ENCODE results near the gene LIPE. TPM values are rescaled to one million over a fixed set of nuclear protein-coding genes. Genes with fewer than 3 reads are reported as not detected.

Gene LIPE
- total and polyA plus RNA-seq, 7 donors: 1.6 to 48.0 (median 7.5) TPM

DNA sequence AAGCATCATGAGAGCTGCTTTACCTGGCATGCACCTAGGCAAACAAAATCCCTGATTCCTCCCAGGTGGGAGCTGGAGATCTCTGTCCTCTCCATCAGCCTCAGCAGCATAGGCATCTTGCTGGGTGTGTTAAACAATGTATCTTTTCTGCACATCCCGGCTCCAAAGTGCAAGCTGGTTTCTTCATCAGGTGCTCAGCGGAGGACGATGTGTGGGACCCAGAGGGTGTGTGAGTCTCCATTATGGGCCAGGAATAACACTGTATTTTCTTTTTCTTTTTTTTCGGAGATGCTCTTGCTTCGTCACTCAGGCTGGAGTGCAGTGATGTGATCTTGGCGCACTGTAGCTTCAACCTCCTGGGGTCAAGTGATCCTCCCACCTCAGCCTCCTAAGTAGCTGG, 47.0 kb downstream of the LIPE start:
- peaks cover 0 to 16% (median 0%) of the 10 kb centered on the region in 3 donors for H3K27me3 ChIP-seq

DNA sequence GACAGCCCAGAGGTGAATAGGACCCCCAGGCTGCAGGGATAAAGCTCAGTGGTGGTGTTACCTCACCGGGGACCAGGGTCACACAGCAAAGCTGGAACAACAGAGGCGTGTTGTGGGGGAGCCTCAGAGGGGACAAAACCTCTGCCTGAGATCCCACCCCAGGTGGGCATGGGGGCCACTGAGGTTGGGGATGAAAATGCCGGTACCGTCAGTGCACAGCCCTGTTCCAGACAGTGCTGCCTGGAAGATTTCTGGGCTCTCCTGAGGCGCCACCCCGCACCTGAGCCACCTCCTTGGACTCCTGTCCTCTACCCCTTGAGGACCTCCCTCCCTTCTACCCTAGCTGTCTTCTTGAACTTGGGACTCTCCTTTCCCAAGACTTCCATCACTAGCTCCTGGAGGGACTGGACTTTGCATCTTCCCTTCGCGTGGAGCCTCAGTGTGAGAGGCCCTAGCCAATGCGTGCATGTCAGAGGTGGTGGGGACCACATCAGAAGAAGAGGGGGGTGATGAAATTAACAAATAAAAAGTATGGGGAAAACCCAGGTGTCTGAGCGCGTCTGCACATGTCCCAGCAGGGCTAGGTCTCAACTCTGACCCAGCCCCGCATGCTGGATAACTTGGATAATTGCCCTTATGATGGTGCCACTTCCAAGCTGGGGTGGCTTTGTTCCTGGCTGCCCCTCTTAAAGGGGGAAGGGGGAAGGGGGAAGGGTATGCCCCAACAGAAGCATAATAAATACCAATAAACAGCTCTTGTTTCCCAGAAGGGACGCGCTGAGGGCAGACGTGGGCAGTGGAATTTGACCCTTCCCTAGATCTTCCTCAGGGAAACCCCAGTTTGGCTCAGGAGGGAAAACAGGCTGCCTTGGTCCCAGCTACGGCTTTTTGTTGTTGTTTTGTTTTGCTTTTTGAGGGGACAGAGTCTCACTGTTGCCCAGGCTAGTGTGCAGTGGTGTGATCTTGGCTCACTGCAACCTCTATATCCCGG, 48.7 kb downstream of the LIPE start:
- DNase-seq: no peak
- no peak overlapping the region for H3K4me3 ChIP-seq

More for the DNA sequence above, 47.0 kb downstream of the LIPE start:
- no peaks in the 10 kb centered on the region for H3K9me3 ChIP-seq
- H3K27ac ChIP-seq: no peak overlapping the region
- TF ChIP-seq POLR2A (IDR thresholded peaks at IDR 0.05) (no peak), POLR2AphosphoS5 (IDR thresholded peaks at IDR 0.05) (no peak), EP300 (IDR thresholded peaks at IDR 0.05) (no peak)
- TF ChIP-seq, protein P1, sequence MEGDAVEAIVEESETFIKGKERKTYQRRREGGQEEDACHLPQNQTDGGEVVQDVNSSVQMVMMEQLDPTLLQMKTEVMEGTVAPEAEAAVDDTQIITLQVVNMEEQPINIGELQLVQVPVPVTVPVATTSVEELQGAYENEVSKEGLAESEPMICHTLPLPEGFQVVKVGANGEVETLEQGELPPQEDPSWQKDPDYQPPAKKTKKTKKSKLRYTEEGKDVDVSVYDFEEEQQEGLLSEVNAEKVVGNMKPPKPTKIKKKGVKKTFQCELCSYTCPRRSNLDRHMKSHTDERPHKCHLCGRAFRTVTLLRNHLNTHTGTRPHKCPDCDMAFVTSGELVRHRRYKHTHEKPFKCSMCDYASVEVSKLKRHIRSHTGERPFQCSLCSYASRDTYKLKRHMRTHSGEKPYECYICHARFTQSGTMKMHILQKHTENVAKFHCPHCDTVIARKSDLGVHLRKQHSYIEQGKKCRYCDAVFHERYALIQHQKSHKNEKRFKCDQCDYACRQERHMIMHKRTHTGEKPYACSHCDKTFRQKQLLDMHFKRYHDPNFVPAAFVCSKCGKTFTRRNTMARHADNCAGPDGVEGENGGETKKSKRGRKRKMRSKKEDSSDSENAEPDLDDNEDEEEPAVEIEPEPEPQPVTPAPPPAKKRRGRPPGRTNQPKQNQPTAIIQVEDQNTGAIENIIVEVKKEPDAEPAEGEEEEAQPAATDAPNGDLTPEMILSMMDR (IDR thresholded peaks at IDR 0.05): no peak
- intact Hi-C loops (cut with DNase I): no loop called here
- 70 to 82% methylated on average over 6 of the region's 6 CpGs for WGBS, 2 donors
- no peak overlapping the region for H3K4me3 ChIP-seq
- H3K4me1 ChIP-seq: no peaks in the 10 kb centered on the region
- DNase-seq: no peak
- peaks cover 0 to 16% (median 3%) of the 10 kb centered on the region in 4 donors for H3K36me3 ChIP-seq

DNA sequence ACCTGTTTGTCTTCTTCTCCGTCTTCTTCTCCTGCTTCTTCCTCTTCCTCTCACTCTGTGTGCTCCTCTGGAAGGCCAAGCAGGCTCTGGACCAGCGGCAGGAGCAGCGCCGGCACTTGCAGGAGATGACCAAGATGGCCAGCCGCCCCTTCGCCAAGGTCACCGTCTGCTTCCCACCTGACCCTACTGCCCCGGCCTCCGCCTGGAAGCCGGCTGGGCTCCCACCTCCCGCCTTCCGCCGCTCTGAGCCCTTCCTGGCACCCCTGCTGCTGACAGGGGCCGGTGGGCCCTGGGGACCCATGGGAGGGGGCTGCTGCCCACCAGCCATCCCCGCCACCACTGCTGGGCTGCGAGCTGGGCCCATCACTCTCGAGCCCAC, 51.0 kb downstream of the LIPE start:
- DNase-seq: no peak
- Histone ChIP-seq H3K4me3 (no peak overlapping the region), H3K9me3 (no peaks in the 10 kb centered on the region), H3K4me1 (no peaks in the 10 kb centered on the region), H3K27me3 (no peaks in the 10 kb centered on the region), H3K27ac (no peak overlapping the region), H3K36me3 (peaks cover 0 to 46% (median 6%) of the 10 kb centered on the region in 4 donors)
- no peak for TF ChIP-seq POLR2A (IDR thresholded peaks at IDR 0.05)
- WGBS, 2 donors: 95 to 96% methylated on average over 17 of the region's 17 CpGs
- intact Hi-C loops (cut with DNase I): no loop called here

More for the DNA sequence above, 48.7 kb downstream of the LIPE start:
- H3K9me3 ChIP-seq: no peaks in the 10 kb centered on the region
- H3K27ac ChIP-seq: no peak overlapping the region
- no peak for TF ChIP-seq EP300 (IDR thresholded peaks at IDR 0.05)
- TF ChIP-seq POLR2AphosphoS5 (IDR thresholded peaks at IDR 0.05): no peak
- TF ChIP-seq, protein P1 (IDR thresholded peaks at IDR 0.05): no peak
- no peak for TF ChIP-seq POLR2A (IDR thresholded peaks at IDR 0.05)
- WGBS, 2 donors: 60 to 74% methylated on average over 17 of the region's 17 CpGs
- H3K36me3 ChIP-seq: peaks cover 0 to 27% (median 5%) of the 10 kb centered on the region in 4 donors
- intact Hi-C loops (cut with DNase I): no loop called here
- H3K4me1 ChIP-seq: no peaks in the 10 kb centered on the region
- peaks cover 0 to 8% (median 0%) of the 10 kb centered on the region in 3 donors for H3K27me3 ChIP-seq

DNA sequence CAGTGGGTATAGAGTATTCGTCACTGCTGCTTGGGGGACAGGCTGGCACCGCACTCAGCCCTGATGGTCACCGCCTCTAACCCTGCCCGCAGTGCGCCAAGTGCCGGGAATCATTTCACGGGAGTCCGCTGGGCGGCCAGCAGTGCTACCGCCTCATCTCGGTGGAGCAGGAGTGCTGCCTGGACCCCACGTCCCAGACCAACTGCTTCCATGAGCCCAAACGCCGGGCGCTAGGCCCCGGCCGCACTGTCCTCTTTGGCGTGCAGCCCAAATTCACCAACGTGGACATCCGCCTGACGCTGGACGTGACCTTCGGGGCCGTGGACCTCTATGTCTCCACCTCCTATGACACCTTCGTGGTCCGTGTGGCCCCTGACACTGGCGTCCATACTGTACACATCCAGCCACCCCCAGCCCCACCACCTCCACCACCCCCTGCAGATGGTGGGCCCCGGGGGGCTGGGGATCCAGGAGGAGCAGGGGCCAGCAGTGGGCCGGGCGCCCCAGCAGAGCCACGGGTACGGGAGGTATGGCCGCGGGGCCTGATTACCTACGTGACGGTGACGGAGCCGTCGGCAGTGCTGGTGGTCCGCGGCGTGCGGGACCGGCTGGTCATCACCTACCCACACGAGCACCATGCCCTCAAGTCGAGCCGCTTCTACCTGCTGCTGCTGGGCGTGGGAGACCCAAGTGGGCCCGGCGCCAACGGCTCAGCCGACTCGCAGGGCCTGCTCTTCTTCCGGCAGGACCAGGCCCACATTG, 51.6 kb downstream of the LIPE start:
- H3K4me1 ChIP-seq: no peaks in the 10 kb centered on the region
- no peak for DNase-seq
- H3K27me3 ChIP-seq: no peaks in the 10 kb centered on the region
- H3K4me3 ChIP-seq: no peak overlapping the region
- no peak overlapping the region for H3K27ac ChIP-seq
- intact Hi-C loops (cut with DNase I): no loop called here
- no peaks in the 10 kb centered on the region for H3K9me3 ChIP-seq
- TF ChIP-seq POLR2A (IDR thresholded peaks at IDR 0.05) (no peak), EP300 (IDR thresholded peaks at IDR 0.05) (no peak), POLR2AphosphoS5 (IDR thresholded peaks at IDR 0.05) (no peak)
- TF ChIP-seq, protein P1 (IDR thresholded peaks at IDR 0.05): no peak
- 94 to 95% methylated on average over 54 of the region's 54 CpGs for WGBS, 2 donors
- H3K36me3 ChIP-seq: peaks cover 0 to 50% (median 7%) of the 10 kb centered on the region in 4 donors
